H54 (cell line): Measurements from ENCODE around the gene RAB24.

Experiments
- DNase-seq: peaks from one replicate; pipeline ENCODE4 v3.0.0; 2011; ENCODE audit warnings: low spot score, mixed read lengths; ENCODE audit not compliant: insufficient read length
- FAIRE-seq: peaks from 3 replicates; lab custom pipeline; 2011; peaks lifted over from hg19 to GRCh38; lab: Jason Lieb, UNC
- POLR2A ChIP-seq: IDR thresholded peaks from 2 replicates; pipeline ENCODE4 v1.6.1; 2011; ENCODE audit warnings: low read depth, mild to moderate bottlenecking, low read length

RAB24 gene

GRCh38 chr5:177336603-177337494 lies 33.3 kb upstream of the RAB24 start:
- no peak for DNase-seq
- TF ChIP-seq POLR2A, result no peak
- no peak for FAIRE-seq

DNA sequence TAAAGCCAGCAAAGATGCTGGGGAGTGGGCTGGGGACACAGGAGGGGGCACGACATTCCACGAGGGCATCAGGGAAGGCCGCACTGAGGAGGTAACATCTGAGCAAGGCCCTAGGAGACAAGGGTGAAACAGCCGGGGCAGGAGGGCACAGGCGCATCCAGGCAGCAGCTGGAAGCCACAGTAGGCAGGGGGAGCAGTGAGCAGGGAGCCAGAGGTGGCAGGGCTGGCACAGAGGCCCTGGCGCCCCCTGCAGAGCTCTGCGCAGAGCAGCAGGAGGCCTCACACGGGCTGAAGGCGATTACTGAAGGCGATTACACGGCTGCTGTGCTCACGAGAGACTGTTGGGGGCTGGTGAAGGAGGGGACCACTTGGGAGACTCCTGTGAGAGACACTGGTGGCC lies 32.6 kb upstream of the RAB24 start:
- no peak for FAIRE-seq
- DNase-seq, result peak; percentile 30
- TF ChIP-seq POLR2A, result no peak

- no peak for TF ChIP-seq POLR2A
- DNase-seq (no peak), FAIRE-seq (no peak)
Measured at GRCh38 chr5:177335701-177336065, 32.2 kb upstream of the RAB24 start.

GRCh38 chr5:177334781-177335700 lies 31.5 kb upstream of the RAB24 start:
- DNase-seq (no peak), FAIRE-seq (no peak)
- no peak for TF ChIP-seq POLR2A

DNA sequence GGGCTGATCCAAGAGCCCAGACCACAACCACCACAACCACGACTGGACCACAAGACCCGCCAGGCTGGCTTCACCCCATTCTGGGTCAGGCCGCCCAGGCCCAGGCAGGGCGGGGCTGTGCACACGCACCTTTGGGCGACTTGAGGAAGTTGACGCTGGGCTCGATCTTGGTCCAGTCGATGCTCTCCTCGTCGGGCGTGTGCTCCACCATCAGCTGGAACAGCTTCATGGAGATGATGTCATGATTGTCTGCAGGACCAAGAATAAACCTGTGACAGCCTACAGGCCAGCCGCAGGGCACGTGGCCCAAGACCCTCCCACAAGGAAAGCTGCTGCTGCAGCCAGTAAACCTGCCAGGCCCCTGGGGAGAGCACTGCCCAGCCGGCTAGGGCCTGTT lies 30.6 kb upstream of the RAB24 start:
- FAIRE-seq (no peak), DNase-seq (no peak)
- no peak for TF ChIP-seq POLR2A

DNA sequence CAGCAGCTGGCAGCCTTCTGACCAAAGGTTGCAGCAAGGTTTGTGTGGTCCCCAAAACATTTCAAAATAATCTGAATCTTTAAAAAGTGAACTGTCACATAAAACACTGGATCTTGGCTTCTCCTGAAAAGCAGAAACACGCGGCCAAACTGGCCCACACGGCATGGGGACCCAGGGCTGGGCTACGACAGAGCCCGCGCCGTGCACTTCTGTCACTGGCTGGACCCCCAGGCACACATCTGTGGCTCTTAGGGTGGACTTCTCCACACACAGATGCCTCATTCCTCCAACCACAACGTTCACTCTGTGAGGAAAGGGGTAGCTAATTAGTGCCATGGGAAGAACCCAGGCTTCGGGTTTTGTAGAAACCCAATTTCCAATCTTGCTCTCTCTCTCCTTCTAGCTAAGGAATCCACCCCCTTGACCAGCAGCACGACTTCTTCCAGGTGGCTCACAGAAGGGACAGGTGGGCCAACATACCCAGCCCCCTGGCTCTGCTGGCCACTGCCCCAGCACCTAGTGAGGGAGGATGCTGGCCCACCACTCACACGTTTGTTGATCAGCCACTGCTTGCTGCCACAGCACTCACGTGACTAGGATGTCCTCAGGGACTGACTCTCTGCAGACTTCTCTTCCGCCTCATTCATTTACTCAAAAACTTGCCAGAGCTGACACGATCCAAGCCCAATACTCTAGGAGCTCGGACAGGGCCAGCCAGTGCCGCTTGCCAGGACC lies 30.1 kb upstream of the RAB24 start:
- FAIRE-seq, result no peak
- TF ChIP-seq POLR2A, result no peak

GRCh38 chr5:177332896-177333260 lies 29.4 kb upstream of the RAB24 start:
- FAIRE-seq, result no peak
- DNase-seq, result no peak
- TF ChIP-seq POLR2A, result no peak

More for the DNA sequence above, 30.1 kb upstream of the RAB24 start:
- DNase-seq, result no peak

DNA sequence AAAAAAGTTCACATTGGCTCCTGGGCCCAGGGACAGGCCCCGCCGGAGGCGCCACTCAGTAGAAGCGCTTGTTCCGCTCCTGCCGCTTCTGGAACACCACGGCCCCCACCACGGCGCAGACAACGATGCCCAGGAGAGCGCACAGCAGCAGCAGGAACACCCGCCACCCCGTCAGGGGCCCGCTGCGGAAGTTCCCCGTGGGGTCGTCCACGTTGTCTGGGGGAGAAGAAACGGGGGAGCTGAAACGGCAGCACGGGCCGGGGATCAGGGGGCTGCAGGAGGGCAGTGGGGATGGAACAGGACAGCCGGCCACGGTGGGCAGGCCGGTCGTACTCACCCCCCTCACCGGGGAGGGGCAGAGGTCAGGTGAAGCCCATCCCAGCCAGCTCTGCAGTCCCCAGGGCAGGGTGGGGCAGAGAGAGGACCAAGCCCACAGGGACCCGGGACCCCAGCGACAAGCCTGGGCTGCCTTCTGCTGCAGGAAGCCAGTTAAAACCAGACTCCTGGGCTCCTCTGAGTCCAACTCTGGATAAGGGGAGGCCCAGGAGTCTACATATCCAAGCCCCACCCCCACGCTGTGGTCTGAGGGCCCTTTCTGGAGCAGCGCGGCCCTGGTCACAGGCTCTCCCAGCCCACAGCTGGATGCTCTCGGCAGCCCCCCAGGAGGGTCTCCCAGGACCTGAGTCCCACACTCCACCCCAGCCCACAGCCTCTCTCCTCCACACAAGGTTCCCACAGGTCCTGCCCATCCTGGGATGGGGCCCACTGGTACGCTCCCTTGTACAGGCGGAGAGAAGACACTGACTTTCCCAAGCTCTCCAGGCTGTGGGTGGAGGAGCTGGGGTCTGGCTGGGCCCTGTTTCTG lies 28.7 kb upstream of the RAB24 start:
- DNase-seq (no peak), FAIRE-seq (no peak)
- TF ChIP-seq POLR2A, result no peak

DNA sequence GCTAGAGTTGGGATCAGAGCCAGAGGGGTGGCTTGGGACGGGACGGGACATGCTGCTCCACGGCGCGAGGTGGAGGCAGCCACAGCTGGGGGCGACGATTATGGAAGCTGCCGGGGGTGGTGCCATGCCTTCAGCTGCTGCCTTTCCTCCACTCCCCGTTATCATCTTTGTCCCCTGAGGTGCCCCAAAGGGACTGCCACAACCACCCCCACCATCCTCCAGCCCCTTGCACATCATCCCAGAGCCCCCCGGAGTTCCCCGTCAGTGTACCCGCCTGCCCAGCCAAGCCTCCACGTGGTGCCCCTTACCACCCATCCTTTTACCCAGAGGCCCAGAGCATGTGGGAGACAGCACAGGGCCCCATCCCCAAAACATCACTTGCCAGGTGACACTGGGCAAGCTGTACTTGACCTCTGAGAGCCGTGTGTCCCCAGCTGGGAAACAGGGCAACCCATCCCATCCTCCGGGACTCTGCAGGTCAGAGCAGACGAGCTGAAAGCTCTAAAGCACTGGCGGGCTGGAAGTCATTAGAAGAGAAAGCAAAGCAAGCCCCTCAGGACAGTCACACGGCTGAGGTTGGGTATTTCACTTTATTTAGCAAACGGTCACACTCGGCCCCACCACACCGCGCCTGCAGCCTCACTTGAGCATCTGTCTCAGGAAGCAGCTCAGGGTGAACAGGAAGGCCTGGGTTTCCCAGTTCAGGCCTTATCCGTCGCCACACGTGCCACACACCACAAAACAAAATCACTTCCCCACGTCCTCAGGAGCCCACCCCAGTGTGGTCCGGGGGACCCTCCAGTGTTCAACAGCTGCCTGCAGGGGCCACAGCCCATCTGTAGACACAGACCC lies 27.7 kb upstream of the RAB24 start:
- no peak for FAIRE-seq
- TF ChIP-seq POLR2A, result no peak
- no peak for DNase-seq

- no peak for FAIRE-seq
- no peak for TF ChIP-seq POLR2A
Measured at GRCh38 chr5:177329883-177330282, 26.4 kb upstream of the RAB24 start.

GRCh38 chr5:177328545-177329231 lies 25.2 kb upstream of the RAB24 start:
- FAIRE-seq, result no peak
- no peak for DNase-seq
- no peak for TF ChIP-seq POLR2A

More at GRCh38 chr5:177329883-177330282, 26.4 kb upstream of the RAB24 start:
- no peak for DNase-seq
